Measurements from ENCODE around the gene EXOSC1.

- no peak for TF ChIP-seq CTCF (IDR thresholded peaks at IDR 0.05; ENCODE audit: extremely low read depth in 1 of 2, insufficient read depth in 1 of 2, low read depth in 1 of 2, low read length in 2 of 2)
- TF ChIP-seq EZH2 (IDR thresholded peaks at IDR 0.05; ENCODE audit: borderline replicate concordance, low read depth, low read length, severe bottlenecking), result no peak
- TF ChIP-seq, protein P1, sequence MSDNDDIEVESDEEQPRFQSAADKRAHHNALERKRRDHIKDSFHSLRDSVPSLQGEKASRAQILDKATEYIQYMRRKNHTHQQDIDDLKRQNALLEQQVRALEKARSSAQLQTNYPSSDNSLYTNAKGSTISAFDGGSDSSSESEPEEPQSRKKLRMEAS (IDR thresholded peaks at IDR 0.05; ENCODE audit: insufficient read depth, insufficient read length), result no peak
- no peak for TF ChIP-seq POLR2A (IDR thresholded peaks at IDR 0.05; ENCODE audit: low read depth, low read length)
- no peak for TF ChIP-seq FOS (IDR thresholded peaks at IDR 0.05; ENCODE audit: borderline replicate concordance, insufficient read depth, low read length)
- no peak for TF ChIP-seq POLR2AphosphoS5 (IDR thresholded peaks at IDR 0.05; ENCODE audit: insufficient read depth, low read depth, low read length)
- no peak for TF ChIP-seq MYC (IDR thresholded peaks at IDR 0.05; ENCODE audit: low read depth, low read length)
Measured at GRCh38 chr10:97452352-97452751, 6.5 kb upstream of the EXOSC1 start.
